HL-60 (cell line): ENCODE measurements around the gene ZRANB2.

ENCODE experiments used
- DNase-seq, 2 experiments: peaks; one replicate each; pipeline ENCODE4 v3.0.0-alpha.2; 2010 to 2020; ENCODE audit warnings: low read depth in 1 of 2, low spot score in 1 of 2
- H3K27ac ChIP-seq: fragments of 250-450 bp; sonication (Bioruptor Pico); replicated peaks from 2 replicates; pipeline ENCODE4 v1.5.1; 2020; ENCODE audit warnings: mild to moderate bottlenecking, moderate library complexity
- H3K27me3 ChIP-seq: fragments of 250-450 bp; sonication (Bioruptor Pico); 2 replicates; pipeline ENCODE4 v1.5.1; 2021; ENCODE audit warnings: mild to moderate bottlenecking, moderate library complexity; ENCODE audit not compliant: insufficient read depth, poor library complexity, severe bottlenecking
- H3K4me3 ChIP-seq: replicated peaks from 2 replicates; pipeline ENCODE4 v1.5.1; 2011; ENCODE audit warnings: mild to moderate bottlenecking, control low read depth, low read length; ENCODE audit not compliant: insufficient read depth
- GABPA ChIP-seq: IDR thresholded peaks from 2 replicates; pipeline ENCODE4 v1.6.1; 2012; ENCODE audit warnings: low read depth
- POLR2AphosphoS5 ChIP-seq: IDR thresholded peaks from 2 replicates; pipeline ENCODE4 v1.6.1; 2012; ENCODE audit warnings: low read depth
- REST ChIP-seq: IDR thresholded peaks from 2 replicates; pipeline ENCODE4 v1.6.1; 2012; ENCODE audit warnings: low read depth; ENCODE audit not compliant: insufficient replicate concordance
- SPI1 ChIP-seq: IDR thresholded peaks from 2 replicates; pipeline ENCODE4 v1.6.1; 2012; ENCODE audit warnings: low read depth, mild to moderate bottlenecking, borderline replicate concordance
- TF ChIP-seq, protein P1 (sequence below): IDR thresholded peaks from one replicate; pipeline ENCODE4 v1.5.1; 2011; ENCODE audit warnings: low read length, control low read depth, inconsistent platforms; ENCODE audit not compliant: insufficient read depth

Gene ZRANB2

GRCh38 chr1:71033136-71033535, 47.7 kb downstream of the ZRANB2 start:
- no peak for DNase-seq
- no peak for TF ChIP-seq SPI1
- no peak for TF ChIP-seq REST
- TF ChIP-seq GABPA = no peak
- TF ChIP-seq POLR2AphosphoS5 = no peak
- TF ChIP-seq, protein P1, sequence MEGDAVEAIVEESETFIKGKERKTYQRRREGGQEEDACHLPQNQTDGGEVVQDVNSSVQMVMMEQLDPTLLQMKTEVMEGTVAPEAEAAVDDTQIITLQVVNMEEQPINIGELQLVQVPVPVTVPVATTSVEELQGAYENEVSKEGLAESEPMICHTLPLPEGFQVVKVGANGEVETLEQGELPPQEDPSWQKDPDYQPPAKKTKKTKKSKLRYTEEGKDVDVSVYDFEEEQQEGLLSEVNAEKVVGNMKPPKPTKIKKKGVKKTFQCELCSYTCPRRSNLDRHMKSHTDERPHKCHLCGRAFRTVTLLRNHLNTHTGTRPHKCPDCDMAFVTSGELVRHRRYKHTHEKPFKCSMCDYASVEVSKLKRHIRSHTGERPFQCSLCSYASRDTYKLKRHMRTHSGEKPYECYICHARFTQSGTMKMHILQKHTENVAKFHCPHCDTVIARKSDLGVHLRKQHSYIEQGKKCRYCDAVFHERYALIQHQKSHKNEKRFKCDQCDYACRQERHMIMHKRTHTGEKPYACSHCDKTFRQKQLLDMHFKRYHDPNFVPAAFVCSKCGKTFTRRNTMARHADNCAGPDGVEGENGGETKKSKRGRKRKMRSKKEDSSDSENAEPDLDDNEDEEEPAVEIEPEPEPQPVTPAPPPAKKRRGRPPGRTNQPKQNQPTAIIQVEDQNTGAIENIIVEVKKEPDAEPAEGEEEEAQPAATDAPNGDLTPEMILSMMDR = no peak
- Histone ChIP-seq H3K27me3 (no peaks in the 10 kb centered on the region), H3K4me3 (no peak overlapping the region), H3K27ac (no peak overlapping the region)

DNA sequence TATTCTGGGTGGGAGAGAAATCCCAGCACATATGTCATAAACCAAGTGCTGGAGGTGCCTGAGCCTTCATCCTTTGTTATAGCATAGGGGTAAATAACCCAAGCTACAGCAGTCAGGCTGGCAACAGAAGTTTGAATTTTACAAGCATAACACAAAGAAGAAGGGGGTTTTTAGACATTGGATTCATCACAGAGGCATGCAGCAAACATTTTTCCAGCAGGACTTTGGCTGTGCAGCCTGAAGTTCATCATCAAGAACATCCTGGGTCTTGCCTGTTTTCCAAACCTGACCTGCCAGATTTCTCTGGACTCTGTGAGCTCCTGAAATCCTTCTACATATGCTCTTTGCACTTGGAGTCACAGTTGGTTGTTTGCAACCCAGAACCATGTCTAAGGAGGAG, 49.4 kb downstream of the ZRANB2 start:
- H3K27me3 ChIP-seq = no peaks in the 10 kb centered on the region
- DNase-seq = no peak
- TF ChIP-seq GABPA (no peak), POLR2AphosphoS5 (no peak), SPI1 (no peak), REST (no peak)
- TF ChIP-seq, protein P1 = no peak
- H3K27ac ChIP-seq = no peak overlapping the region
- H3K4me3 ChIP-seq = no peak overlapping the region

- DNase-seq = no peak
- Histone ChIP-seq H3K4me3 (no peak overlapping the region), H3K27ac (no peak overlapping the region), H3K27me3 (no peaks in the 10 kb centered on the region)
- TF ChIP-seq, protein P1 = no peak
- TF ChIP-seq REST = no peak
- TF ChIP-seq GABPA = no peak
- no peak for TF ChIP-seq POLR2AphosphoS5
- no peak for TF ChIP-seq SPI1
These were observed 50.8 kb downstream of the ZRANB2 start for GRCh38 chr1:71030026-71030425.
